IPS DF 6.9 (cell line): ENCODE measurements around the gene OMP.

Experiments used
- DNase-seq: peaks from one replicate; pipeline ENCODE4 v3.0.0-alpha.2; 2013; ENCODE audit warnings: low read depth, low spot score
- H3K27ac ChIP-seq: one replicate; pipeline ENCODE4 v1.5.1; 2013; ENCODE audit warnings: low read length, control low read depth
- H3K27me3 ChIP-seq: 2 replicates; pipeline ENCODE4 v1.6.1; 2013; ENCODE audit warnings: mild to moderate bottlenecking, low read length; ENCODE audit not compliant: control insufficient read depth, insufficient read depth
- H3K36me3 ChIP-seq: 2 replicates; pipeline ENCODE4 v1.6.1; 2013; ENCODE audit warnings: low read length; ENCODE audit not compliant: control insufficient read depth, insufficient read depth
- H3K4me1 ChIP-seq: 2 replicates; pipeline ENCODE4 v1.6.1; 2013; ENCODE audit warnings: low read length; ENCODE audit not compliant: control insufficient read depth, insufficient read depth
- H3K4me3 ChIP-seq: 2 replicates; pipeline ENCODE4 v1.5.1; 2013; ENCODE audit warnings: mild to moderate bottlenecking, low read length
- H3K9me3 ChIP-seq: 2 replicates; pipeline ENCODE4 v1.6.1; 2013; ENCODE audit warnings: low read length, inconsistent platforms; ENCODE audit not compliant: control insufficient read depth, insufficient read depth
- WGBS: extraction: QIAGEN DNeasy Blood & Tissue Kit; methylation state at CpG from one replicate; pipeline ENCODE4 v1.1.7; 2013; ENCODE audit warnings: mixed read lengths, missing lambda C conversion rate; ENCODE audit not compliant: insufficient read length, insufficient coverage; 5-methylcytosine and 5-hydroxymethylcytosine counted together

OMP gene

DNA sequence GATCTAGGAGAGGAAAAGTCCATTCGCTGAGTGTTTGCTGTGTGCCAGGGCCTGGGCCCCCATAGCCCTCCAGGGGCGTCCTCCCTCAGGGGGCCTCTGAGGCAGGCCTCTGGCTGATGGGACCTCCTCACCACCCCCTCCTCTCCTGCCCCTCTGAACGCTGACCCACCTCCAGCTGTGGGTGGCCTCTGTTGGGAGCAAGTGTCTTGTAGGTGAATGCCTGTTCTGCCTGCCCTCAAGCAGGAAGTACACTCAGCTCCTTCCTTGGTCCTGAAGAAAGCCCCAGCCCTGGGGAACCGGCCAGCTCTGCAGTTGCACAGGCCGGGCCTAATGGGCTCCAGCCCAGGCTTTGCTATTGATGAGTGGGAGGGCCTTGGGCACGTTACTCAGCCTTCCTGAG lies 28.9 kb downstream of the OMP start:
- peaks cover 3% of the 10 kb centered on the region for H3K4me1 ChIP-seq

DNA sequence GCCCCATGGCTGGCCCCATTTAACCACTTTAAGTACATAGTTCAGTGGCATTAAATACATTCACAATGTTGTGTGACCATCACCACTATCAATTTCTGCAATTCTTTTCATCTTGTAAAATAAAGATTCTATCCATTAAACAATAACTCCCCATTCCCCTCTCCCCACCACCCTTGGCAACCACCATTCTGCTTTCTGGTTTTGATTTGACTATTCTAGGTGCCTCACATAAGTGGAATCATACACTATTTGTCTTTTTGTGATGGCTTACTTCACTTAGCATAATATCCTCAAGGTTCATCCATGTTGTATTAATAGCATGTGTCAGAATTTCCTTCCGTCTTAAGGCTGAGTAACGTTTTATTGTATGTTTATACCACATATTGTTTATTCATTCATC lies 32.4 kb downstream of the OMP start:
- Histone ChIP-seq H3K27me3 (no peaks in the 10 kb centered on the region), H3K4me1 (no peaks in the 10 kb centered on the region), H3K36me3 (no peaks in the 10 kb centered on the region), H3K27ac (no peak overlapping the region), H3K9me3 (no peaks in the 10 kb centered on the region), H3K4me3 (no peak overlapping the region)
- DNase-seq: no peak
- no CpG with 5 or more reads among the region's 2 CpGs for WGBS

More for the DNA sequence above, 28.9 kb downstream of the OMP start:
- H3K4me3 ChIP-seq: no peak overlapping the region
- H3K9me3 ChIP-seq: no peaks in the 10 kb centered on the region
- no peak overlapping the region for H3K27ac ChIP-seq
- no CpG with 5 or more reads among the region's 6 CpGs for WGBS
- DNase-seq: no peak
- no peaks in the 10 kb centered on the region for H3K36me3 ChIP-seq
- no peaks in the 10 kb centered on the region for H3K27me3 ChIP-seq

DNA sequence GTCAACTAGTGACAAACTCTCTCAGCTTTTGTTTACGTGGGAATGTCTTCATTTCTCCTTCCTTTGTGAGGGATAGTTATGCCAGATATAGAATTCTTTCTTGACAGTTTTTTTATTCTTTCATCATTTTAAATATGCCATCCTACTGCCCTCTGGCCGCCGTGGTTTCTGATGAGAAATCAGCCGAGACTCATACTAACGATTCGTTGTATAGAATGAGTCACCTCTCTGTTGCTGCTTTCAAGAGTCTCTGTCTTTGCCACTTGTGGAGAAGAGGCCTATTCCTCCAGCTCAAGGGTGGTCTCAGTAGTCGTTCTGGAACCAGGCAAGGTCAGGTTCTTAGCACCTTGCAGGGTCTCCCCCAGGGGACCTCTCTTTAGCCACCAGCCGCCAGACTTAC lies 33.4 kb downstream of the OMP start:
- no CpG with 5 or more reads among the region's 8 CpGs for WGBS
- Histone ChIP-seq H3K9me3 (no peaks in the 10 kb centered on the region), H3K36me3 (no peaks in the 10 kb centered on the region), H3K4me3 (no peak overlapping the region), H3K27me3 (no peaks in the 10 kb centered on the region), H3K27ac (no peak overlapping the region), H3K4me1 (peaks cover 2% of the 10 kb centered on the region; the same call in 1 of the 2 replicates)
- DNase-seq: no peak

DNA sequence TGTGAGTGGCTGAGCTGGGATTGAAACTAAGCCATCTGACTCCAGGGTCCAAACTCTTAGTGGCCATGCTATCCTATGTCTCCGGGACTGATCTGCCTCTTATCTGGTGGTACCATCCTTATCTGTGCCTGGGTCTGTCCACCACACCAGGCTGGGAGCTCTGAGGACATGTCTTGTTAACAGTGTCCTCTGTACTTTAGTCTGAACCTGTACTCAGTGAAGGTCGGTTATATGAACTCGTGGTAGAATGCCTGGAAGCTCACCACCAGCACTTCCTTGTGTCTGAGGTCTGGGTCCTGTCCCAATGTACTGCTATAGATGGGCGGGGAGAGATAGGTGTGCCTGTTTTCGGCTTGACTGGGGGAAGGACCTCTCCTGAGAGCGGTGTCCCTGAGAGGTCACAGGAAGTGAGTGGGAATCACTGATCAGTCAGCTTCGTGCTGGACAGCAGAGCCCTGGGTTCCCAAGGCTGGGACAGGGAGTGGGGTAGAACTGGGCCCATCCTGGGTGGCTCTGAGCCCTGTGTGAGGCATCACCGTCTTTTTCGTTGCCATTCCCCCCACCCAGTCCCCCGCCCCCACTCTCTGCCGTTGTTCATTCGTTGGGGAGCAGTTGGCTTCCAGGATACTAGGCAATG lies 34.3 kb downstream of the OMP start:
- H3K36me3 ChIP-seq: no peaks in the 10 kb centered on the region
- no CpG with 5 or more reads among the region's 12 CpGs for WGBS
- no peak overlapping the region for H3K27ac ChIP-seq
- H3K4me3 ChIP-seq: no peak overlapping the region
- no peak for DNase-seq
- H3K27me3 ChIP-seq: no peaks in the 10 kb centered on the region
- peaks cover 2% of the 10 kb centered on the region; the same call in 1 of the 2 replicates for H3K4me1 ChIP-seq
- H3K9me3 ChIP-seq: no peaks in the 10 kb centered on the region

DNA sequence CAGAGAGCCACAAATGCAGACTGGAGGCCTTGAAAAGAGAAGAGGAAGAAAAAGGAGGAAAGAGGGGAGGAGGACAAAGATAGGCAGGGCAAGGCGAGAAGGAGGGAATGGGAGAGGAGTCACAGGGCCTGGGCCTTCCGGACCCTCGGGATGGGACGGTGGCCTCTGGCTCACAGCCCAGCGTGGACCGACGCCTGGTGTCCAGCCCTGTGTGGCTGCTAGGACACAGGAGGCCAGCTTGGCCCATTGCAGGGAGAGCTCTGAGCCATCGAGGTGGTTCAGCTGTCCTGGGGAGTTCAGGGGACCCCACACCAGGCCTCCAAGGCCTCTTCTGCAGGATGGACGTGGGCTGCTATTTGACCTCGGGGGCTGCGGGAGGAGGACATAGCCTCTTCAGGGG lies 34.8 kb downstream of the OMP start:
- no peak overlapping the region for H3K27ac ChIP-seq
- DNase-seq: no peak
- WGBS: no CpG with 5 or more reads among the region's 11 CpGs
- no peak overlapping the region for H3K4me3 ChIP-seq
- peaks cover 2% of the 10 kb centered on the region; the same call in 1 of the 2 replicates for H3K4me1 ChIP-seq
- H3K9me3 ChIP-seq: no peaks in the 10 kb centered on the region
- H3K27me3 ChIP-seq: no peaks in the 10 kb centered on the region
- H3K36me3 ChIP-seq: no peaks in the 10 kb centered on the region

DNA sequence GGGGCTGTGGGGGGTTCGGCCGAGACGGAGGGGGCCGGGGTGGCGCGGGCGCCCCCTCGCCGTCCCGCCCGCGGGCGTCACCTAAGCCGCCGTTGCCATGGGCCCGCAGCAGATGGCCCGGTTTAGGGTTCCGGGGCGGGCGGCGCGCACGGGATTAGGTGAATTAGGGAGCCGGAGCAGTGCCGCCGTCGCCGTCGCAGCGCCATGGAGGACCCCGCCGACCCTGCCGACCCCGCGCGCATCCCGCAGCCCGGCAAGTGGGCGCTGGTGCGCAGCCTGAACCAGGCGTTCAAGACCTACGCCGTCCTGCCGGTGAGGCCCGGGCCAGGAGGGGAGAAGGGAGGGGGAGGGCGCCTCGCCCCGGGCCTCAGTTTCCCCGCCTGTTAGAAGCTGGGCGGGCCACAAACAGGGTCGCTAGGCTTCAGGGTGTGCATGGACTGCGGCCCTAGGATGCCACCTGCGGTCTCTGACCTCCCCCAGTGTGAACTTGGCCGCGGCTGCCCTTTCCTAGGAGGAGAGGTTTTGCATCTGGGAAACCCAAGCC lies 35.5 kb downstream of the OMP start:
- Histone ChIP-seq H3K4me3 (no peak overlapping the region), H3K9me3 (no peaks in the 10 kb centered on the region), H3K4me1 (peaks cover 2% of the 10 kb centered on the region; the same call in 1 of the 2 replicates), H3K27me3 (no peaks in the 10 kb centered on the region), H3K36me3 (no peaks in the 10 kb centered on the region), H3K27ac (no peak overlapping the region)
- no peak for DNase-seq
- no CpG with 5 or more reads among the region's 55 CpGs for WGBS

DNA sequence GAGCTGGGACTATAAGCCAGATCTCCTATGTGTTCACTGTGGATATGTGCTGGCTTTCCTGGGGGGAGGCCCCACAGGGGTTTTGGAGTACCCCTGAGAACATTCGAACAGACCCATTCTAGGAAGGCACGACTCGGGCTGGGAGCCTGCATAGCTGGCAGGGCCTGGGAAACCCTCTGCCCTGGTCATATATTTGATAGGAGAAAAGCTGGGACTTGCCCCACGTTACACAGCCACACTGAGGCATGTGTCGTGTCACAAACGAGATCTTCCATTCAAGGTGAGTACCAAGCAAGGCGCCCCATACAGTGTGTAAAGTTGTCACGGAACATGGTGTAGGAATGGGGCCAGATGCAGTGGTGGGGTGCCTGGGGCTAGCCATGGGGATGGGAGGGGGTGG lies 36.6 kb downstream of the OMP start:
- WGBS: no CpG with 5 or more reads among the region's 8 CpGs
- H3K36me3 ChIP-seq: no peaks in the 10 kb centered on the region
- H3K27me3 ChIP-seq: no peaks in the 10 kb centered on the region
- H3K4me1 ChIP-seq: peaks cover 2% of the 10 kb centered on the region; the same call in 1 of the 2 replicates
- no peak for DNase-seq
- no peak overlapping the region for H3K4me3 ChIP-seq
- H3K9me3 ChIP-seq: no peaks in the 10 kb centered on the region
- no peak overlapping the region for H3K27ac ChIP-seq

DNA sequence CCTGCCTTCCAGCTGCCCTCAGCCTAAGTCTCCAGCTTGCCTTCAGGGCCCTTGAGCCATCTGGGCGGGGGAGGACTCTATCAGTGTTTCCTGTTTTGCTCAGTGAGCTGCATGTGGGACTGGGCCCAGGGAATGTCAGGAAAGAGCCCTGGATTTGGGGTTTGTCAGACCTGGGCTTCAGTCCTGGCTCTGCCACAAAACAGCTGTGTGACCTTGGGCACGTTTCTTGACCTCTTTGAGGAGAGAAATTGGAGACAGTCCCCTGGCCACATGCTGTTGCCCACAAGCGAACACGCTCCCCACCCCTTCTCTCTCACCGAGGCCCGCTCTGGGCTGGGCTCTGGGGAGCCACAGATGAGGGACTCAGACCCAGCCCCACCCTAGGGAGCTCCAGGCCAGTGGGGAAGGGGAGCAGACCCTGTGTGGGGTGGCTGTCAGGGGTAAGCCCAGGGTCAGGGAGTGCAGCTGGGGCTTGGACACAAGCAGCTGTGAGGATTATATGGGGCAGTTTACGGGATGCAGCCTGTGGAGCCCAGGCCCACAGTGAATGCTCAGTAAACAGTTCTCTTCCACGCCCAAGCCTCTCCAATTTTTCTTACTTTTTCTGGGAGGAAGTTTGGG lies 37.7 kb downstream of the OMP start:
- peak; percentile 16 for DNase-seq
- Histone ChIP-seq H3K9me3 (no peaks in the 10 kb centered on the region), H3K27me3 (no peaks in the 10 kb centered on the region), H3K36me3 (no peaks in the 10 kb centered on the region), H3K27ac (no peak overlapping the region), H3K4me3 (no peak overlapping the region), H3K4me1 (peaks cover 2% of the 10 kb centered on the region; the same call in 1 of the 2 replicates)
- no CpG with 5 or more reads among the region's 8 CpGs for WGBS

DNA sequence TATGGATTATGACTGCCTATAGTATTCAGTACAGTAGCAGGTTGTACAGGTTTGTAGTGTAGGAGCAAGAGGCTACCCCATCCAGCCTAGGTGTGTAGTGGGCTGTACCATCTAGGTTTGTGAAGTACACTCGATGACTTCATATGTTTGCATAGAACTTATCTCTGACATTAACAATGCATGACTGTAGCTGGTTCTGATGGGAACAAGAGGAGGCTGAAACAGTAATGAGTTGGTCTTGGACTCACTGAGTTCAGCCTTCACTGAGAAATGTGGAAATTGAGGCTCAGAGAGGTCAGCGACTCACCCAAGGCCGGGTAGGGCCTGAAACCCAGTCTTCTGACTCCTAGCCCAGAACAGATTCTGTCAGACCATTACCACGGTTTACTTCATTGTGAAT lies 38.4 kb downstream of the OMP start:
- WGBS: no CpG with 5 or more reads among the region's 4 CpGs
- DNase-seq: no peak
- Histone ChIP-seq H3K9me3 (no peaks in the 10 kb centered on the region), H3K27ac (no peak overlapping the region), H3K4me1 (peaks cover 2% of the 10 kb centered on the region; the same call in 1 of the 2 replicates), H3K4me3 (no peak overlapping the region), H3K36me3 (no peaks in the 10 kb centered on the region), H3K27me3 (no peaks in the 10 kb centered on the region)

DNA sequence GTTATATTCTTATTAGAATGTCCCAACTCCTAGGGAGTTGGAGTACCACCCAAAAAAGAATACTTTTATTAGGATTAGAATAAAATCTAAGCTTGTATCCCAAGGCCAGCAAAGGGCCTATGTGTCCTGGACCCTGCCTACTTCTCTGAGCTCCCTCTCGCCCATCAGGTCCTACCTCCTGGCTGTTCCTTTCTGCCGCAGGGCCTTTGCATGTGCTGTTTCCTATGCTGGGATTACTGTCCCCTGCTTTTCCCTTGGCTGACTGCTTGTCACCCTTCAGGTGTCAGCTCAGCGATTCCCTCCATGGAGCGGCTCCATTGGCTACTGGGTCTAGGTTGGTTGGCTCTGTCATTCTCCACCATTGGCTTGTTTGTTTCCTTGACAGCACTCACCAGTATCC lies 38.8 kb downstream of the OMP start:
- Histone ChIP-seq H3K27ac (no peak overlapping the region), H3K27me3 (no peaks in the 10 kb centered on the region), H3K9me3 (no peaks in the 10 kb centered on the region), H3K36me3 (no peaks in the 10 kb centered on the region), H3K4me3 (no peak overlapping the region), H3K4me1 (peaks cover 2% of the 10 kb centered on the region; the same call in 1 of the 2 replicates)
- no CpG with 5 or more reads among the region's 4 CpGs for WGBS
- DNase-seq: no peak
